NCI-H82 treated with DMSO at 0.1 percent for 48 hours (cell line): ENCODE measurements around the gene TRIP4.
"Not testable (repeated sequence)": the region's sequence is repeated elsewhere in the genome, so short reads cannot be mapped to it uniquely, and the experiment has no call there.

Experiments
- DNase-seq: peaks from one replicate; lab custom pipeline; 2025; ENCODE audit not compliant: unreplicated experiment; lab: John Stamatoyannopoulos, UW

The TRIP4 gene

DNA sequence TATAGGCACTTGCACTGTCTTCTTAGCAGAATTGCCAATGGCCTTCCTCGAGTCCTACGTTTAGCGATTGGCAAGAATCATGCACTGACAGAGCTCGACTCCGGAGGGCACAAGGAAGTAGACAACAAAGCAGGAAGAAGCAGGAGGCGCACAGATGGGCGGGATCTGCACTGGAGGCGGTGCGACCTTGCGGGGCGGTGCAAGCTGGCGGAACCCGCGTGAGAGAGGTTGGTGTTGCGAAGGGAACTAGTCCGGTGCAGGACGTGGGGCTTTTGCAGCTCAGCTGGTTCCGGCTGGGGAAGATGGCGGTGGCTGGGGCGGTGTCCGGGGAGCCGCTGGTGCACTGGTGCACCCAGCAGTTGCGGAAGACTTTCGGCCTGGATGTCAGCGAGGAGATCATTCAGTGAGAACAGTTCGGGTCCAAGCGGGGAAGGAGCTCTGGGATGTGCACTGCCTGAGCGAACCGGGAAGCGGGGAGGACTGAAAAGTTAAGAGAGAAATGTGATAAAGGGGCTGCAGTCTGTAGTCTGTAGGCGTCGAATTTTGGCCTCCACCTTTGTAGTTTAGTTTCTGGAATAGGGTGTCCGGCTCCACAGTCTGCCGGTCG is at the start of gene TRIP4:
Gene TRIP4 (plus strand): TSS at position 275 of the 607 bp plus-strand sequence. CDS start 28 bp downstream, at position 303.
- peak; percentile 95 for DNase-seq

DNA sequence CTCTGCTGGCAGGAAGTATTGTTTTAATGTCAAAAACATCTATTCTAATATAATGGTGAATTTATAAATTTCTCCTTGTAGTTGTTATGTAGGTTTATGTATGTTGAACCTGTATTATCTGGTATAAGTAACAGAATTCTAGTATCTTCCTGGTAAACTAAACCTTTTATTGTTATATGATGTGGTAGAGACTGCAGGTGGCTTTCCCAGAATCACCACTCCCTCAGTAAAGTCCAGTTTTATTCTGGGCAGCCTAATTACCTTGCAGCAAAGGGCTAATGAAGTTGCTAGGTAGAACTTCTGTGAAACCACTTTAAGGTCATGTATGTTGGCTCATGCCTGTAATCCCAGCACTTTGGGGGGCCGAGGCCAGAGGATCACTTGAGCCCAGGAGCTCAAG is 47.3 kb upstream of the TRIP4 start:
- DNase-seq = no peak

GRCh38 chr15:64341961-64342360 is 45.7 kb upstream of the TRIP4 start:
- DNase-seq = no peak

DNA sequence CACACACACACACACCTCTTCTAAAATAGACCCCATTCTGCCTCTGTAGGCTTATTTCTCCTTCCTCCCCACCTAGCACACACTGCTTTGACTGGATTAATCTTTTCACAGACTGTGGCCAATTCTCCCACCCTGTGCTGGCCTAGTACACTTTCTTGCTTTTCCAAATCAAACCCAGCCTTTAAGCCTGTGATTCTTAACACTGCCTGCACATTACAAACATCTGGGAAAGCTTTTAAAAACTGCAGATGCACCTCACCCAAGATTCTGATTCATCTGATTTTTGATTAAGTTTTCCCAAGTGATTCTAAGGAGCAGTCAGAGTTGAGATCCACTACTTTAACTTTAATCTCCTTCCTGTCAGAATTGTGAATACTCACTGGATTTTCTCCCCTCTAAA is 44.4 kb upstream of the TRIP4 start:
- DNase-seq = no peak

GRCh38 chr15:64343841-64344240 is 43.8 kb upstream of the TRIP4 start:
- no peak for DNase-seq

GRCh38 chr15:64344651-64345294 is 42.9 kb upstream of the TRIP4 start:
- DNase-seq = no peak

DNA sequence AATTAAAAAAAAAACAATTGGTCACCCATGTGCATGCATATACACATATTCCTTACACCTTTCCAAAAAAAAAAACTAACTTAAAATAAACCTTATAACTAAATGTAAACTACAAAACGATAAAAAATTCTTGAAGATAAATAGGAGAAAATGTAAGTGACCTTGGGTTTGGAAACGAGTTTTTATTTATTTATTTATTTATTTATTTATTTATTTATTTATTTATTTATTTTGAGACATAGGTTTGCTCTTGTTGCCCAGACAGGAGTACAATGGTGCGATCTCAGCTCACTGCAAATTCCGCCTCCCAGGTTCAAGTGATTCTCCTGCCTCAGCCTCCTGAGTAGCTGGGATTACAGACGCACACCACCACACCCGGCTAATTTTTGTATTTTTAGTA is 41.4 kb upstream of the TRIP4 start:
- not testable (repeated sequence) for DNase-seq

- no peak for DNase-seq
These were observed 39.2 kb upstream of the TRIP4 start for GRCh38 chr15:64348455-64348854.

GRCh38 chr15:64349375-64349774 is 38.3 kb upstream of the TRIP4 start:
- no peak for DNase-seq

DNA sequence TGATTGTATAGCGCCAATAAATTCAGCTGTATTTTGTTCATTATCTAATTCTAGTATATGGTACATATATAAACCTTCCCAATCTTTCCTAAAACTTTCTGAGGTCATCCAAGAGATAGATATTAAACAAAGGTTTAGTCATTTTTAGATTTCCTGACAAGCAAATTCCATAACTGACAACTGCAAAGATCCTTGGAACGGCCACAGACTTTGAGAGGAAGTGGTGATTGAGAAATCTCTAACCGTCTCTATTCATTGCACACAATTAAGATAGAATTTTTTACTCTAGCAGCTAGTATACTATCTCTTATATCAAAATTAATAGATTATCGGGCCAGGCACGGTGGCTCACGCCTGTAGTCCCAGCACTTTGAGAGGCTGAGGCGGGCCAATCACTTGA is 36.4 kb upstream of the TRIP4 start:
- DNase-seq = no peak

DNA sequence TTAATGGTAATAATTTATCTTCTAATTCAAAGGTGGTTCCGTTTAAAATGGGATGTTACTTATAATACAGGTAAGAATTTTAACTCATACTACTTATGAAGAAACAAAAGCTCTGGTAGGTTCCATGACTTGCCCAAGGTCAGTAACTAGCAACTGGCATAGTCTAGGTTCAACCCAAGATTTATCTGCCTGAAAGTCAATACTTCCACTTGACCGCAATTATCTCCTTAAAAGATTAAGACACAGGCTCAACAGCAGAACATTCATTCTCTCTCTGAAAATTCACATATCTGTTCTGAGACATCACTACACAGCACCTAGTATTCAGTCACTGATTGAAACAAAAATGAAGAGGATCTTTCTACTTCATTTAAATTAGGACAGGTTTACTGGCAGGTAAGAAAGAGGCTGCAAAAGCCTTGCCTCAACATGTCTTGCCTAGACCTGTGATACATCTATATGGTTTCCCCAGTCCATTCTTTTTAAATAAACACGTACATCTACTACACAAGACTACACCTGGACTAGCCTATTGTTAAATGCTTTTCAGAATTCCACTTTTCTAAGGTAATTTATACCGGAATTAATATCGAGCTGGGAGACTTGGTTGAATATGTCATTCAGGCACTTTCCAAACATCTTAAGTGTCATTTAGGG is 32.8 kb upstream of the TRIP4 start:
- DNase-seq = peak; percentile 74

DNA sequence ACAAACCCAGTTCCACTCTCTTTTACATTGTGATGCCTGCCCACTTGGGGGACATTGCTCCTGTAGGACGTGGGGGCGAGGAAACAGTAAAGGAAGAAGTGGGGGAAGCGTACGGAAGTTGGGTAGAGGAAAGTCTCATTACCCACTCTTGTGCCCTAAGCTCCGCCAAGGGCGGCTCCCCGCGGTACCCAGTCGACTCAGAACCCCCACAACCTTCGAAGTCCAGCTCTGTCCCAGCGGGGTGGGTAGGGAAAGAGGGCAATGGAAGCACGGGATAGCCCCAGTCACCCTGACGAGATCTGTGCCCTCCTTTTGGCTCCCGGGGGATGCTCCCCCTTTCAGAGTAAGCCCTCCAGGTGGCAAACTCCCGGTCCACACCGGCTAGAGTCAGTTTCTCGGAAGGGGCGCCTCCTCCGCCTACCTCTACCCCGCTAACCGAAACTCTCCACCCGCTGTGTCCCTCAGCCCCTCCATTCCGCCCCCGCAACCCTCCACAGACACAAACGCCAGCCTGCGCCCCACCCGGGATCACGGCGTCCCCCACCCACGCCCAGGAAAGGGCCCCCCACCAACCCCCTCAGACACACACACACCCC is 32.2 kb upstream of the TRIP4 start:
- no peak for DNase-seq

DNA sequence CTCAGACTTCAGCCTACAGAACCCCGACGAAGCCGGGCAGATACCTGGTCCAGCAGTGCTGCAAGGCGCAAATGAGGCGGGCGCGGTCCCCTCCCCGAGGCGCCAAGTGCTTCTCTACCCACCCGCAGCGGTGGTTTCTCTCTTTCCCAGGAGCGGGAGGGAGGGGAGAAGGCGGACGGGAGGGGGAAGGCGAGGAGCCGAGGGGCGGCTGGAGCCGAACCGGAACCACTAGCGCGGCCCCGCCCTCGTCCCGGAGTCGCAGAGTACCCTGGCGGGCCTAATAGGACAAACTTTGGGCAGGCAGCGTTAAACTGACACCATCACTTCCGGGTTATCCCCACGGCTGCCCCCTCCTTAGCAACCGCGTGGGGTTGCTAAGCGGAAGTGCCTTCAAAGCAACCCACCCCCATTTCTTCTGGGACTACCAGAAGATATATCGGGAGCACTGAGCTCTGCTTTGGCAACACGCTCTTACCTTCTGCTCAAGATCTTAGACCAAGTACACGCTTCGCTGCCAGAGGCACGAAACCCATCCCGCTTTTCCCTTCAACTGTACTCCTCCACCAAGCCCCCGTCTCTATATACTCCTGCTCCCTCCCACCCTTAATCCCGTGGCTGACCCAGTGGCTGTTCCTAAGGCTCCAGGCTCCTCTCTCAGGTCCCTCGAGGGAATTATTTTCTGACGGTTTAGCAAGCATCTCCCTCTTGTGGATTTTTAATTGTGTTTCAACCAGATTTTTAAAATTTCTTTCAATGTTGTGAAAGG is 31.5 kb upstream of the TRIP4 start, which contains the start of gene CSNK1G1:
Gene CSNK1G1 (minus strand): TSS at position 230 of the 766 bp plus-strand sequence. CDS start 55,674 bp downstream, outside the sequence.
- peak; percentile 99 for DNase-seq

DNA sequence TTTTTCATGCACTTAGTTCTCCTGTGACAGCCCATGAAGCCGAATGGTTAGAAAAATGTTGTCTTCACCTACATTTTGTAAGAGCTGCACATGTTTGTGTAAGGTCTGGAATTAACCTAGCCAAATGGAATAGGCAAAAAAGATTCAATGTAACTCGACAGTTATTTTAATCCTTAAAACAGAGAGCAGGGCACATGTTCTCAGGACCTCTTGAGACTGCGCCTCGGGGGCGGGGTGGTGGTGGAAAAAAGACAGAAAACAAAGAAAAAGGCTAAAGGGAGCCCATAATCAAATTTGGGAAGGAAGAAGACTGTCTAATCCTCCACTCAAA is 31.0 kb upstream of the TRIP4 start:
- DNase-seq = no peak

DNA sequence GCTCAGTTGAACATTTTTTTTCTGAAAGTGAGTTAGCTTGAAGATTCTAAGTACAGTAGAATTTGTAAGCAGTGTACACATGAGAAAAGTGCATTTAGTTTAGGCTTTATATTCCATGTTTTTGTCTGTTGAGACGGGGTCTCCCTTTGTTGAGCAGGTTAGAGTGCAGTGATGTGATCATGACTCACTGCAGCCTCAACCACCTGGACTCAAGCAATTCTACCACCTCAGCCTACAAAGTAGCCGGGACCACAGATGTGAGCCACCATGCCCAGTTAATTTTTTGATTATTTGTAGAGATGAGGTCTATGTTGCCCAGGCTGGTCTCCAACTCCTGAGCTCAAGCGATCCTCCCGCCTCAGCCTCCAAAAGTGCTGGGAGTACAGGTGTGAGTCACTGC is 26.4 kb upstream of the TRIP4 start:
- DNase-seq = no peak

- no peak for DNase-seq
These were observed 18.5 kb upstream of the TRIP4 start for GRCh38 chr15:64369078-64369607.

DNA sequence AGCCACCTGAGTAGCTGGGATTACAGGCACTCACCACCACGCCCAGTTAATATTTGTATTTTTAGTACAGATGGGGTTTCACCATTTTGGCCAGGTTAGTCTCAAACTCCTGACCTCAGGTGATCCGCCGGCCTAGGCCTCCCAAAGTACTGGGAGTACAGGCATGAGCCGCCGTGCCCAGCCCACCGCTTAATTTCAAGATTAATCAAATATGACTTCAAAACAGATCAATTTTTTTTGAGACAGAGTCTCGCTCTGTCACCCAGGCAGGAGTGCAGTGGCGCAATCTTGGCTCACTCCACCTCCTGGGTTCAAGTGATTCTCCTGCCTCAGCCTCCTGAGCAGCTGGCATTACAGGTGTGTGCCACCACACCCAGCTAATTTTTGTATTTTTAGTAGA is 16.3 kb upstream of the TRIP4 start:
- DNase-seq = not testable (repeated sequence)

GRCh38 chr15:64373360-64373759 is 14.3 kb upstream of the TRIP4 start:
- no peak for DNase-seq

DNA sequence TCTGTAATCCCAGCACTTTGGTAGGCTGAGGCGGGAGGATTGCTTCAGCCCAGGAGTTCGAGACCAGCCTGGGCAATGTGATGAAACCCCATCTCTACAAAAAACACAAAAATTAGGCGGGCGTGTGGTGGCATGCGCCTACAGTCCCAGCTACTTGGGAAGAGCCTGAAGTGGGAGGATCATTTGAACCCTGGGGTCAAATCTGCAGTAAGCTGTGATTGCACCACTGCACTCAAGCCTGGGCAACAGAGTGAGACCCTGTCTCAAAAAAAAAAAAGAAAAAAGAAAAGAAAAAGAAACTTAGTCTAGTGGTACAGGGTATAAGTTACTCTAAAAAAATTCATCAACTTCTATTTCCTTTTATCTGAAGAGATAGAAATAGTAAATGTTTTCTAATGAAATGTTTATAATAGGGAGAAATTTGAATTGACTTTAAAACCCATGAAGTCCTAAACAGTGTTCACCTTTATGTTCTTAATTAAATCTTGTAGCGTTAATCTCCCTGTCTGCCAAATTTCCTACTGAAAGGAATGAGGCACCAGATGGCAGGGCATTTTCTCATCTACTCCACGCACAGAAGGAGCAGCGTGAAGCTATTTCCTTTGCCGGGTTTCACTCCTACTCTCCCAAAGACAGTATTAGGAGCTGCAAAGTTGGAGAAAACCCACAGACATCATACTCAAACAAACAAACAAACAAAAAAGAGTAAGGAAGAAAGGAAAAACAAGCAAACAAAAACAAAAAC is 8.2 kb upstream of the TRIP4 start:
- peak; percentile 83 for DNase-seq

DNA sequence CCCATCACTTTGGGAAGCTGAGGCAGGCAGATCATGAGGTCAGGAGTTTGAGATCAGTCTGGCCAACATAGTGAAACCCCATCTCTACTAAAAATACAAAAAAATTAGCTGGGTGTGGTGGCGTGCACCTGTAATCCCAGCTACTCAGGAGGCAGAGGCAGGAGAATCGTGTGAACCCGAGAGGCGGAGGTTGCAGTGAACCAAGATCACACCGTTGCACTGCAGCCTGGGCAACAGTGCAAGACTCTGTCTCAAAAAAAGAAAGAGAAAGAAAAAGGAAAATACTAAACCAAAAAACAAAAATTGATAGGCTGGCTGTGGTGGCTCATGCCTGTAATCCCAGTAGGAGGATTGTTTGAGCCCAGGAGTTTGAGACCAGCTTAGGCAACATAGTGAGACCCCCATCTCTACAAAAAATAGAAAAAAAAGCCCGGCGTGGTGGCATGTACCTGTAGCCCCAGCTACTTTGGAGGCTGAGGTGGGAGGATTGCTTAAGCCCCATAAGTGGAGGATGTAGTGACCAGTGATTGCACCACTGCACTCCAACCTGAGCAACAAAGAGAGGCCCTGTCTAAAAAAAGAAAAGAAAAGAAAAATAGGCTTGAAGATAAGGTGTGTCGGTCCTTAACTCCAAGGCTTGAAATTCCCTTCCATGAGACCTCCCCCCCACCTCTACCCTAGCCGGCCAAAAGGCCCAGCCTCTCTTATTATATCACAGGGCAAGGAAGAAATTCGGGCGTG is 7.3 kb upstream of the TRIP4 start:
- DNase-seq = not testable (repeated sequence)
